22Rv1 (cell line): ENCODE results near the gene SEMA4B.

Source experiments
- CTCF ChIP-seq: fragments of 450-650 bp; IDR thresholded peaks from 2 replicates; pipeline ENCODE4 v1.5.1; 2017; ENCODE audit warnings: mild to moderate bottlenecking
- ZFX ChIP-seq: fragments of 450-650 bp; IDR thresholded peaks from 2 replicates; pipeline ENCODE4 v1.6.1; 2017; ENCODE audit warnings: antibody characterized with exemption, borderline replicate concordance

- TF ChIP-seq CTCF (no peak), ZFX (no peak)
These were observed 8.5 kb downstream of the SEMA4B start for GRCh38 chr15:90209591-90209990.
